GM19099 (cell line): Measurements from ENCODE around the gene ACTR6.

ENCODE experiments used
- POLR2A ChIP-seq: IDR thresholded peaks from 3 replicates; pipeline ENCODE4 v1.6.1; 2011; ENCODE audit warnings: low read depth; ENCODE audit not compliant: insufficient read length; ENCODE audit errors: extremely low read depth

ACTR6 gene

DNA sequence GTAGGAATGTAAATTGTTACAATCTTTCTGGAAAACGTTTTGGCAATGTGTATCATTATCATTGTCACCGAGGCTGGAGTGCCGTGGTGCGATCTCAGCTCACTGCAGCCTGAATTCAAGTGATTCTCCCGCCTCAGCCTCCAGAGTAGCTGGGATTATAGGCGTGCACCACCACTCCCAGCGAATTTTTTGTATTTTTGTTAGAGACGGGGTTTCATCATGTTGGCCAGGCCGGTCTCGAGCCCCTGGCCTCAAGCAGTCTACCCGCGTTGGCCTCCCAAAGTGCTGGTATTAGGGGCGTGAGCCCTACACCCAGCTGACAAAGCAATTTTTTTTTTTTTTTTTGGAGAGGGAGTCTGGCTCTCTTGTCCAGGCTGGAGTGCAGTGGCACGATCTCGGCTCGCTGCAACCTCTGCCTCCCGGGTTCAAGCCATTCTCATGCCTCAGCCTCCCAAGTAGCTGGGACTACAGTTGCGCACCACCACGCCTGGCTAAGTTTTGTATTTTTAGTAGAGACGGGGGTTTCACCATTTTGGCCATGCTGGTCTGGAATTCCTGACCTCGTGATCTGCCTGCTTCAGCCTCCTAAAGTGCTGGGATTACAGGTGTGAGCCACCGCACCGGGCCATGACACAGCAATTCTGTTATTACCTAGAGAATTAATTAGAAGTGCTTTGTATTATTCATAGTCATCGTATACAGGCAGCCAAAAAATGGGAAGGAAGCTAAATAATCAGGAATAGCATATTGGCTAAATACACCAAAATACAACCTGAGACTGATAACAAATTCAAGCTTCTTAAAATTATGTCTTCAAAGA, 1.2 kb downstream of the ACTR6 start:
- TF ChIP-seq POLR2A, result no peak

DNA sequence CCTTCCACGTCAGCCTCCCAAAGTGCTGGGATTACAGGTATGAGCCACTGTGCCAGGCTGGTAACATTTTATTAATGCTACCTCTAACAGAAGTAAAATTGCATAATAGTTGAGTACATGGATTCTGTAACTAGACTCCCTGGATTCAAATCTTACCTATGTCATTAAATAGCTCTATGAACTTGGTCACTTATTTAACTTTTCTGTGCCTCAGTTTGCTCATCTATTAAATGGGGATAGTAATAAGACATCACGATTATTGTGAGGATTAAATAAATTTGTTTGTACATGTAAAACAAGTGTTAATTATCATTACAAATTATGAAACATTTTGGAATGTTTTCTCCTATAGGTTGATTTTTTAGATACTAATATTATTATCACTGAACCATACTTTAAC, 6.7 kb downstream of the ACTR6 start:
- no peak for TF ChIP-seq POLR2A

DNA sequence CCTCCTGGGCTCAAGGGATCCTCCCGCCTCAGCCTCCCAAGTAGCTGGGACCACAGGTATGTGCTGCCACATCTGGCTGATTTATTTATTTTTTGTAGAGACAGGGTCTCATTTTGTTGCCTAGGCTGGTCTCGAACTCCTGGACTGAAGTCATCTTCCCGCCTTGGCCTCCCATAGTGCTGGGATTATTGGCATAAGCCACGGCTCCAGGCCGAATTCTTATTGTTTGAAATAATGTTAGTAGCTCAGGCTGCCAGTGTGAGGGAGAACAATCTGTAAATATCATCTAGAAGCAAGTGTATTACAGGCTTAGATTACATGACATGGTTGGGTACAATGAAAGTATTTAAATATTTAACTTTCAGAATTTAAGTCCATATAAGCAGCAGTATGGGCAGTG, 8.2 kb downstream of the ACTR6 start:
- TF ChIP-seq POLR2A, result no peak

DNA sequence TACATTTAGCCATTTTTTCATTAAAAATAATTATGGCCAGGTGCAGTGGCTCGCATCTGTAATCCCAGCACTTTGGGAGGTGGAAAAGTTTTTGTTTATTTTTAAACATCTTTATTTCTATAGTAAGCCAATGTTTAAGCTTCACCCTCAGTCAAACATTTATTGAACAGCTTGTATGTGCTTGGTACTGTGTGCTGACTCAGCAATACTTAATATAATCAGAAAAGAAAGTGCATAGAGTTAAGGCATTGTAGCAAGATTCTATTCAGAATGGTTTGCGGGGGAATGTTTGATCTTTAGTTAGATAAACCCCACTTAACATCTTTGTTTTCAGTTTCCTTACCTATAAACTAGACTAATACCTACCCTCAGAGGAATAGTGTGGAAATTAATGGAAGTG, 11.1 kb downstream of the ACTR6 start:
- no peak for TF ChIP-seq POLR2A

DNA sequence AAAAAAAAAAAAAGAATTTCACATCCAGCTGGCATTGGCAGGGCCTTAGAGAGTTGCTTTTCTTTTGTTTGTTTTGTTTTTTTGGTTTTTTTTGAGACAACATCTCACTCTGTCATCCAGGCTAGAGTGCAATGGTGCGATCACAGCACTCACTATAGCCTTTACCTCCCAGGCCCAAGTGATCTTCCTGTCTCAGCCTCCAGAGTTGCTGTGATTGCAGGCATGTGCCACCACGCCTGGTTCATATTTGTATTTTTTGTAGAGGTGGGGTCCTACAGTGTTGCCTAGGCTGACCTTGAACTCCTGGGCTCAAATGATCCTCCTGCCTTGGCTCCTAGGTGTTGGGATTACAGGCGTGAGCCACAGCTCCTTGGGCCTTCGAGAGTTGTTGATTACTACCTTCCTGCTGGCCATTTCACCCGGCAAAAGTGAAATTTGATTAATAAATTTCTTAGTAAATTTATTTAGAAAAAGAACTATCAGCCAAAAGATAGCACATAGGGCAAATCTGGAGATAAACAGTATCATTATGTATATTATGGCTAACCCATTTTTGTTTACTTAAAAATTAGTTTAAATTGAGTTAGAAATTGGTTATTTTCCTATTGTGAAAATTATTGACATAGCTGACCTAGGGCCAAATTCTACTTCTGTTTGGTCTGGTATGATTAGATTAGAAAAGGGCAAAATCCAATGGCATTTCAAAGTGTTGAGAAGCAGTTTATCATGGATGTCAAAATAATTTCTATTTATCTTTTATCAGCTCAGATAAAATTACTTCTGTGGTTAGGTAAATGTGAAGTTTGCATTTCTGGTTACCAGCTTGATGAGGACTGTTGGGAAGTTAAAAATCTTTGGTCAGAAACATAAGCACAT, 12.6 kb downstream of the ACTR6 start:
- no peak for TF ChIP-seq POLR2A

DNA sequence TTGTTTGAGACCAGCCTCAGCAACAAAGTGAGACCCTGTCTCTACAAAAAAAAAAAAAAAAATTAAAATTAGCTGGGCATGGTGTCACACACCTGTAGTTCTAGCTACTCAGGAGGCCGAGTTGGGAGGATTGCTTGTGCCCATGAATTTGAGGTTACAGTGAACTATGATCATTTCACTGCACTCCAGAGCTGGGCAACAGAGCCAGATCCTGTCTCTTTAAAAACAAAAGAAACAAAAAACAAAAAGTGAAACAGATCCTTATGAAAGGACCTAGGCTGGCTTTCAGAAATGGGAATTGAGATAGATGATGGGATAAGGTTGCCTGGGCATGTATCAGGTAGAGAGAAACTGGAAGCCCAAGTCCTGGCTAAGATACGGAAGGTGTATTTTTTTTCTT, 13.9 kb downstream of the ACTR6 start:
- no peak for TF ChIP-seq POLR2A

DNA sequence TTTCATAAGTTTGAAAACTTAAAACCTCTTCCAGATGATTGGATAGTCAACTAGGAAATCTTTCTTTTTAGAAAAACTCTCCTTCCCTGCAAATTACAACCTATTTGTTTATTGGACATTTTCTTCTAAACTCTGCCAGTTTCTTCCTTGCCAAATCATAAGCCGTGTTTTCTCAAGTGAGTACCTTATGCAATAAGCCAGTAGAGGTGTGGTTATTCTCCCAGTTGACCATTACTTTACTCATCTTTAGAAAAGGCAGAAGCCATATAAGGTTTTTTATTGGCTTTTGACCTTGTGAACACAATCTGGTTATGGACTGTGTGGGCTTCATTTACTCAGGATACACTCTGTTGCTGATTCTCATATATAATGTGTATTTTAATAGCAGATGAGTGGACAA, 14.6 kb downstream of the ACTR6 start:
- no peak for TF ChIP-seq POLR2A

DNA sequence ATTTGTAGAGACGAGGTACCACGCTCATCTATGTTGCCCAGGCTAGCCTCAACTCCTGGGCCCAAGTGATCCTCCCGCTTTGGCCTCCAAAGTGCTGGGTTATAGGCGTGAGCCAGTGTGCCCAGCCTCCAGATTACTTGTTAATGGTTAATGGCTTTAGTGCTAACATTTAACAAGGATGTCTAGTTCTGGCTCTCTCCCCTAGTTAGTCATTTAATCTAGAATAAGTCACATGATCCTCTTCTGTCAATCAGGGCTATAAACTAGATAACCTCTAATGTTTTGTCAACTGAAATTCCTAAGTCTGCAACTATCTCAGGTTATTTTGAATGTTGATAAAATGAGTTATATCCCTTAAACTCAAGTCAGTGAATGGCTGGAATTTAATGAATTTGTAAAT, 15.7 kb downstream of the ACTR6 start:
- TF ChIP-seq POLR2A, result no peak

DNA sequence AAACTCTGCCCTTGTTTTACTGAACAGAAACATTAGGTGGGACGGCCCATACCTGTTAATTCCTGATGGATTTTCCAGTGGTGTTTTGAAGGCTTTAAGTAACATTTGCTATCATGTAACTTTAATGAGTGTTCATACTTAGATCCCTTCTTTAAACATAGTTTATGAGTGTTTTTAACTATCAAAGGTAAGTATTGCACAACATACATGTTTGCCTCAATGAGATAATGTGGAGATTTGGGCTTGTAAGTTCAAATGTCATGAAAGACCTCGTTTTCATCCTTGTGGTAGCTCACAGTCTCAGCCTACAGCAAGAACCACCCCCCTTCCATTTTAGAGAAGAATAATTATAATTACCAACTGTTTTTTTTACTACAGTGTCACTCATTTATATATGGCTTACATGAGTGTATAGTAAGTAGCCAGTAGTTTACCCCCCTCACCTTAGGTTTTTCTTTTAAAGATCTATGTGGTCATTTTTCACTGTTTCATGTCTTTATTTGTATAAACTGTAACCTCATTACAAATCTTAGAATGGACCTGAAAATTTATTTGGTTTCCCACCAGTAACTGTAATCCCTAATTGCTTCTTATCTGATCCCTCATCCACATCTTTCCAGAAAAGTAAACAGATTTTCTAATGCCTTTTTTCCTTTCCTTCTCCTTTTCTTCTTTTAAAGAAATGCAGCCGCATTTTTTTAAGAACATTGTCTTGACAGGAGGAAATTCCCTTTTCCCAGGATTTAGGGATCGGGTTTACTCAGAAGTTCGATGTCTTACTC, 18.9 kb downstream of the ACTR6 start:
- TF ChIP-seq POLR2A, result no peak

DNA sequence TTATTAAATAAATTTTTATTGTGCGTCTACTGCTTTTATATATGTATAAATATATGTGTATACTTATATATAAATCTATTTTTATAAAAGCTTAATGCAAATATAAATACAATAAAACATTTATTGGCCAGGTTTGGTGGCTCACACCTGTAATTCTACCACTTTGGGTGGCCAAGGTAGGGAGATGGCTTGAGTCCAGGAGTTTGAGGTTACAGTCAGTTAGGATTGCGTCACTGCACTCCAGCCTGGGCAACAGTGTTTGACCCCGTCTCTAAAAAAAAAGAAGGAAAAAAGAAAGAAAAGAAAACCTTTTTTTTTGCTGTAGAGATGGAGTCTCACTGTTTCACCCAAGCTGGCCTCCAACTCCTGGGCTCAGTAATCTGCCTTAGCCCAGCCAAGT, 20.9 kb downstream of the ACTR6 start:
- TF ChIP-seq POLR2A, result no peak

DNA sequence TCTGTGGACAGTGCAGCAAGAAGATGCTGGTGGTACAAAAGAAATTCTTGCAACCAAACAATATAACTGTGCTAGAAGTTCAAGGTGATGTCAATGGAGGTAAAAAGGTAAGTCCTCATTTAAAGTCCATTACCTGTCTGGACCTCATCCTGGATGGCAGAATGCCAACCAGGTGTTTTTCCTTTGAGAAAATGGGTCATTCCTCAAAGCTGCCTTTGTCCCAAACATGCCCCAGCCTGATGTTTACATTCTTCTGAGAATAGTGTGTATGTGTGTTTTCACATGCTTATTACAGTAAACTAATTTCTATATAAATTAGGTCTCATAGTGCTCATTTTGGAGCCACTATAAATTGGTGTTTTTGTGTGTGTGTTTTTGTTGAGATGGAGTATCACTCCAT, 24.9 kb downstream of the ACTR6 start:
- TF ChIP-seq POLR2A, result no peak

DNA sequence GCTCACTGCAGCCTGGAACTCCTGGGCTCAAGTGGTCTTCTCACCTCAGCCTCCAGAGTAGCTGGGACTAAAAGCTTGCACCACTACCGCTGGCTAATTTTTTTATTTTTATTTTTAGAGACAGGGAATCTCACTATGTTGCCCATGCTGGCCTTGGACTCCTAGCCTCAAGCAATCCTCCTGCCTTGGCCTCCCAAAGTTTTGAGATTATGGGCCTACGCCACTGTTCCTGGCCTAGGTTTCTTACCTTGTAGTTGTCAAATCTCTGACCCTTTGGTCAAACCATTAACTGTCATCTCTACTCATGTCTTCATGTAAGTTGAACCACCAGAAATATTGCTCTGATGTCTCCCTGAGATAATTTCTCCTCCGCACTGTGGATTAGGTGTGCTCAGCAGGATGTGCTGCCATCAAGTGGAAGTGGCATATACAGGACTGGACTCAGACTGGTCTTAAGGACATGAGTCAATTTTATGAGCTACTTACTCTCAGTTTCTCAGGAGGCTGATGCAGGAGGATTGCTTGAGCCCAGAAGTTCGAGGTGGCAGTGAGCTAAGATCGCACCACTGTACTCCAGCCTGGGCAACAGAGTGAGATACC, 28.5 kb downstream of the ACTR6 start:
- TF ChIP-seq POLR2A, result no peak

DNA sequence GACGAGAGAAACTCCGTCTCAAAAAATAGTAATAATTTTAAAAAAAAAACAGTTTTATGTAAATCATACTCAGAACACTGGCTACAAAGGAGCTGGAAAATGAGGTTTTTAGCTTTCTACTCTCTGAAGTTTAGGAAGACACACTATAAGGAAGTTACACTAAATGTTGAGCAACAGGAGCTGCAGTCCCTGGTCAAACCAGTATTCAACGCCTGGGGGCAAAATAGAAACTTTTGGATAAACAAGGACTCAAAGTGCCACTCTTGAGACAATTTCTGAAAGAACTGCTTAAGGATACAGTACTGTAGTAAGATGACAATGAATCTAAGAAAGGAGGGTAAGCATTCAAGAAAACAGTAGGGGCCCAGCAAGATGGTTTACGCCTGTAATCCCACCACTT, 29.3 kb downstream of the ACTR6 start:
- no peak for TF ChIP-seq POLR2A

DNA sequence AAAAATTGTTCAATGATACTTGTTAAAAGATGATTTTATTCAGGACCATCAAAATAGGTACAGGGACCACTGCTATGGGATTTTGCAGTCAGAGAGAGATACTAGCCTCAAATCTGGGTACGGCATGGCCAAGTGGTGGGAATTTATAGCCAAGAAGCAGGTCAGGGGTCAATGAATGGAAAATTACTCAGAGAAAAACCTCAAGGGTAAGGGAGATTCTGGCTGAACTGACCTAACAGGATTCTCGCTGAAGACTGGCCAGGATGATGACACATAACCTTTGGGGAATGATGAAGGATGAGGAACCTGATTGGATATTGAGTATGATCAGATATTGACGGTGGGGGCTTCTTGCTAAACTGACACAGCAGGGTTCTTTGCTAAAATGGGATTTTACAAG, 33.6 kb downstream of the ACTR6 start:
- no peak for TF ChIP-seq POLR2A
